Urothelium cell line (cell line): ENCODE data around the gene SKP1.
A peak's percentile ranks its signal among the peaks of the same experiment; 100 is the strongest.

ENCODE experiments used
- DNase-seq: peaks from one replicate; pipeline ENCODE4 v3.0.0; 2011; ENCODE audit warnings: low spot score, mixed read lengths
- FAIRE-seq: peaks from 2 replicates; lab custom pipeline; 2011; peaks lifted over from hg19 to GRCh38; lab: Jason Lieb, UNC

Gene SKP1

GRCh38 chr5:134113902-134114875 lies 62.6 kb downstream of the SKP1 start, which contains the start of gene TCF7:
Gene TCF7, plus strand, starts transcription at chr5:134114681. Its CDS starts 226 bp downstream, at chr5:134114907.
- FAIRE-seq, result no peak
- DNase-seq, result no peak

GRCh38 chr5:134113363-134113889 lies 63.3 kb downstream of the SKP1 start:
- no peak for FAIRE-seq
- DNase-seq, result no peak

DNA sequence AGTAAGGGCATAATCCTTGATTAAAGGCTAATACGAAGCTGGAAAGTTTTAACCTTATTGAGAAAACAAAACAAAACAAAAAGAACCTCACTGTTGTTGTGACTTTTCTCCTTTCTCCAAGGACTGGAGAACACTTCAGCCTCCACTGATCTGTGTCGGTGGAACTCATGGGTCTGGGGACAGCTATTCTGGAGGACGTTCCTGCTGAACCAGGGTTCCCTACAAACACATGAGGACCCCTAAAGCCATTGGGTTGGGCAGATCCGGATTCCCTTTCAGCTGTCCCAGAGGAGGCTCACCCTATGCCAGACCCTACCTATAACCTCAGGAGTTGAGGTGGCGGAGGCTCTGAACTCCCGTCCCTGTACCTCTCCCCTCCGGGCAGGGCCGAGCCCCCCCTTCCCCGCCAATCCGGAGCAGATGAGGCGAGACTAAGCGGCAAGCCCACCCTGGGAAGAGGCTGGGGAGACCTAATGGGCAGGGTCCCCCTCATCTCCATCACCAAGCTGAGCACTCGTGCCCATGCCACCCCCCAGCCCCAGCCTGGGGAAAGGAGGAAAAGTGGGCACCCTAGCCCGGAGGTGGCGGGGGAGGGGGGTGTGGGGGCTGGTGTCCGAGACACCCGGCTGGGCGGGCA lies 63.9 kb downstream of the SKP1 start:
- FAIRE-seq (no peak), DNase-seq (no peak)

- DNase-seq (peak; percentile 24), FAIRE-seq (no peak)
These were observed 64.8 kb downstream of the SKP1 start for GRCh38 chr5:134111741-134112647.

DNA sequence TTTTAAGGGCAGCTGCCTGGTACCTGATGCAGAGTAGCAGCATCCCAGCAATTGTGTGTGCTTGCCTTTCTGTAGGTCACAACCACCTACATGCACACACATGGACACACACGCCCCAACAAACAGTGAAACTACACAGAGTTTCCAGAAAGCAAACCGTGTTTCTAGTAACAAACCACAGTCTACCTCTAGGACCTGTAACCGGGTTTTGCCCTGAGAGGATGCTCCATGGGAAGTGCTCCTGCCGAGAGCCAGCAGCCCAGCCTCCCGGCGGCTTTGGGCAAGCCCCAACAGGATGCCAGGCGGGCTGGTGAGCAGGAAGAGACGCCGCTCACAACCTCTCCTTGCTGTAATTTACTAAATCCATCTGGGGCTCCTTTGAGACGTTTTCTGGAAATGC lies 66.4 kb downstream of the SKP1 start:
- DNase-seq (no peak), FAIRE-seq (no peak)

DNA sequence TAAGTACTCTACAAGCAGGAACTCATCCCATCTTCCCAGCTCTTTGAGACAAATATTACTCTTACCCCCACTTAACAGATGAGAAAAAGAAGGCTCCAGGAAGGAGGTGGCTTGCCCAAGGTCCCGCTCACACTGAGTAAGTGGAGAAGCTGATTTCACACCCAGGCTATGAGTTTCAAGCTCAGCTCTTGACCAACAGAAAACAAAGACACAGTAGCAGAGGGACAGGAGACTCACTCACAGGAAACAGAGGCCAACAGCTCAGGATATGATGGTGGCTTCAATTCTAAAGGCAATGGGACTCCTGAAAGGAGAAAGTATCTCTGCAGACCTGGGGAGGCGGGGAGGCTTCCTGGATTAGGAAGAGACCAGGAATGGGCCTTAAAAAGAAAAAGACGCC lies 69.0 kb downstream of the SKP1 start:
- FAIRE-seq (no peak), DNase-seq (no peak)

- DNase-seq, result no peak
- no peak for FAIRE-seq
These were observed 69.6 kb downstream of the SKP1 start for GRCh38 chr5:134106991-134107701.

DNA sequence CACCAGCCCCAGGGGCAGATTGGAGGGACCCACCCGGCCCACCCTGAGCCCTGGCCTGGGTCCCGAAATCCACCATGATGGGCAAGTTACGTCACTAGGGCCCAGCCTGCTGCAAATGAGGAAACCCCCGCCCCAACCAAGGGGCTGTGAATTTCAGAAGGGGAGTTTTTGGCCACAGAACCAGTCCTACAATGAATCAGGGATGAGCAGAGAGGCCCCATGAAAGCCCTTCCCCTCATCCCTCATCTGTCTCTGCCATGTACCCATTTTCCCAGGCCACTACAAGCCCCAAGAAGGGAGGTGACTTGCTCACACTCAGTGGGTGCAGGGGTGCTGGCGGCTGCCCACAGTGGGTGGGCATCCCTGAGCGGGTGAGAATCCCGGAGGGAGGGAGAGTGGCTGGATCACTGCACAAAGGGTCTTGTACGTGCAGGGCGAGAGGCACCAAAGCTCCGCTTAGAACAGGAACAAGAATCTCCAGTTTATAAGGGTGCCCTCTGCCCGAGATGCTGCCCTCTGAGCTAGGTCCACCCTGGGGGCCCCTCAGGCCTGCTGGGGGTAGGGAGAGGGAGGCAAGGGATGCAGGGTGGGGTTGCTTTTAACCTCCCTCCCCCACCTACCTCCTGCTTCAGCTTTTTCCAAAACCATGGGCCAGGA lies 72.6 kb downstream of the SKP1 start:
- no peak for FAIRE-seq
- DNase-seq, result no peak

DNA sequence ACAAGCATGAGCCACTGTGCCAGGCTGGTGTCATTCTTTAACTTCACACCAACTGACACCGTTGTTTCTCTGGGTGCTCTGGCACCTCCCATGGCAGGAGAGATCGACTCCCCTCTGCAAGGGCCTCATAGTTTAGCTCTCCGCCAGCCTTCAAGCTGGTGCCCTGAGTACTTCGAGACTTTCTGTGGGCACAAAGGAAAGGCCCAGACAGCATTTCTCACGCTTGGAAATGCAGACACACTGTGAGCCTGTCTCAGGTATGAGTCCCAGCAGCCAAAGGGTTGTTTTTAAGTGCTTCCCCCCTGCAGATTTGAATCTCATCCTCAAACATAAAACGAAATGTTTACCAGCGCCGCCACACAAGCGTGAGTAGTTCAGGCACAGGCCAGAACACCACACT lies 73.4 kb downstream of the SKP1 start:
- no peak for FAIRE-seq
- DNase-seq, result no peak

DNA sequence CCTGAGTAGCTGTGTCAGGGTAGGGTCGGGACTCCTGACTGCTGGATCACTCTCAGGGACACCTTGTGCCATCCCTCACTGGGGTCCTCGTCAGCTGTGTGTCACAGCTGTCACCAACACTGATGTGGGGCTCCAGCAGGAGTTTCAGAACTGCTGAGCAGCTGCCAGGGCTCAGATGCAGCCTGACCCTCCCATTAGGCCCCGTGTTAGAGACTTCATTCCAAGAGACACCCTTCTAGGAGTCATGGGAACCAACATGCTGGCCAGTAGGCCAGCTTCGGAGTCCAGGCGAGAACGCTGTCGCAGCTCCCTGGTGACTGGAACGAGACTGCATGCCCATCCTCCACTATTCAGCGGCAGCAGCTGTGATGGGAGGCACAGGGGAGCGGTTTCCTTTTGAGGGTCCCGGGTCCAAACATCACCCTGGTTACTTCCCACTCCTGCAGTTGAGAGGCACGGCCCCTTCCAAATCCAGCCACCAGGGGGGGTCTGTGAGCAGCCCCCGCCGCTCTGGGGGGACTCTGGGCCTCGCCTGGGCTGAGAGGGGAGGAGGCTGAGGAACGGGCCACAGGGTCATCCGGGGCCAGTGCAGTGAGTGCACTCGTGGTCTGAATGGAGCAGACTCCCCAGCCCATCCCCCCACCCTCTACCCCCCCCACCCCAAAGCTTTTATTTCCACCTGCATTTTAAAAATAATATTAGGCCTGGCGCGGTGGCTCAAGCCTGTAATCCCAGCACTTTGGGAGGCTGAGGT lies 74.9 kb downstream of the SKP1 start:
- no peak for FAIRE-seq
- DNase-seq, result peak; percentile 71

DNA sequence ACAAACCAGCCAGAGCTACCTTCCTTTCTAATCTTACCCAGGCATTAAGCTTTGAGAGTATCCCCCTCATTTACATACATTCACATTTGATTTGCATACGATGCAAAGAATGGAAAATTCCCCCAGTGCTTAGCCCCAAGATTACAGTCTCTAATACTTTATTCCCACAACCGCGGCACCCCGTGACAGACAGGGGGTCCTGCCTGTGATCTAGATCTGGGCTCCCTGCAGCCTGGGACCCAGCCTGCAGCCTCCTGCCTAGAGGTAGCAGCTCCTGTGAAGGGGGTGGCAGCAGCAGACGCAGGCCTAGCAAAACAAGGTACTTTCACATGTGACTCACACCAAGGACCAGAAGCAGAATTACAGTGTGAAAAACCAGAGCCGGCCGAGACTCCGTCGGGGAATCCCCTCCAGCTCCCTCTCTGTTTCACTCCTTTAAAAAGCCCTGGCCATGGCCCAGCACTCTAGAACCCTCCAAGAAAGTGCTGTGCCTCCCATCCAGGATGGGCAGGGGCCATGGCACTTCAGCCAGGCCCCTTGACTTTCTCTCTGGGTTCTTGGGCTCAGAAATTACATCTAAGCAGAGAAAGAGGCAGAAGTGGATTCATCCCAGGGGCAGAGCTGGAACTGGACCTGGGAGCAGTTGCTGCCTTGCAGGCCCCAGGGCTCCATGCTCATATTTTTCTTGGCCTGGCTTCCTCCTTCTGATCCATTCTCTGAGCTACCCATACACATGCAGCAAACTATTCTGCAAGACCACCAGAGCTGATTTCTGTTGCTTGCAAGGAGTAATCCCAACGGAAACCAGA lies 76.3 kb downstream of the SKP1 start:
- DNase-seq, result no peak

GRCh38 chr5:134099939-134100282 lies 76.8 kb downstream of the SKP1 start:
- no peak for DNase-seq
- no peak for FAIRE-seq

More for the DNA sequence above, 76.3 kb downstream of the SKP1 start:
- FAIRE-seq, result no peak

GRCh38 chr5:134099288-134099872 lies 77.4 kb downstream of the SKP1 start:
- DNase-seq (no peak), FAIRE-seq (no peak)
